ENCODE data around the gene CLDN7.

CLDN7 gene

GRCh38 chr17:7235693-7236665 lies 26.3 kb downstream of the CLDN7 start:
- DNase-seq = peak; percentile 55 to 67 (median 57)

DNA sequence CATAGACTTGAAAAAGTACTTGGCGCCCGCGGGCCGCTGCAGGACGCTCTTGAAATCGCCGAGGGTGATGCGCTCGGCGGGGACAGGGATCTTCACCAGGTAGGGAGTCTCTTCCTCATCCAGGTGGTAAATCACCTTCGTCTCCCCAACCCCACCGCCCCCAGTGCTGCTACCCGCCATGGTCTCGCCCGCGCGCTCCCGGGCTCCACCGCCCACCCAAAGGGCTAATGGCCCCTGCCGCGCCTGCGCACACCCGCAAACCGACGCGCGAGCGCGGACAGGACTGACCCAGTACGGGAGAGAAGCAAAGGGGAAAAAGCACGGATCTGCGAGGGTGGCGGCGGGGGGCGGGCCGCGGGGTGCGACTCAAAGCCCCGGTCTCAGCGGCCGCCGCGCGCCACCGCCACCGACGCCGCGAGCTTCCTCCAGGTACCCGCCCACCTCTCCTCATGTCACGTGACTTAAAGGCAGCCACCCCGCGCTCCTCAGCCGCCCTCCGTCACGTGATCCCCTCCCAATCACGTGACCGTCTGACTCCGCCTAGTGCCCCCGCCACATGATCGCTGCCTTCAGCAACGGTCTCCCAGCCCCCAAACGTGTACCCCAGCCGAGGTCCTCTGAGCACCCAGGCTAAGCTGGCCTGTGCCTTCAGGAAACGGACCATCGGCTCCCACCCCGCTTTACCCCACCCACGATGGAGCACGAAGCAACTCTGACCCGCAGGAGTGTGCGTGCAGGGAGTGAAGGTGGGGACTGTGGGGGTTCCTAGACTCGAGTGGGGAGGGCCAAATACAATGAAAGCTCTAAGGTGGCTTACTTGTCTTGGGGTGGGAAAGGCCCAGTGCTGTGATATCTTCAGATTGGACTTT lies 28.0 kb downstream of the CLDN7 start, which contains the start of gene DVL2:
DVL2 (minus strand) TSS at position 435 of the 869 bp plus-strand sequence; CDS start at position 180, 255 bp downstream.
- peak; percentile 94 to 96 (median 96) for DNase-seq

DNA sequence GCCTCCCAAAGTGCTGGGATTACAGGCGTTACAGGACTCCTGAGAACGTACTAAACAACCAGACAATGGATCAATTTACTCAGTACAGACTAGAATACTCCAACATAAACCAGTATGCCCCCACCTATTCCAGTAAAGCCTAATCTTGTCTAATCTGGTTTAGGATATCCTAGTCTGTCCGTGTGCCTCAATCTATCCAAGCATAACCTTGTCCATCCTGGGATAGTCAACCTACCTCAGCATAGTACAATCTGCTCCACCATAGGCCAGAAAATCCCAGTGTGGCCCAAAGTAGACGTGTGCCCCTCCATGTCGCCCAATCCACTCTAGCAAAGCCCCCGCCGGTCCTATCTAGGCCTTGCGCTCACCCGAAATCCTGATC lies 28.6 kb downstream of the CLDN7 start:
- no peak for DNase-seq

GRCh38 chr17:7232114-7232513 lies 30.2 kb downstream of the CLDN7 start:
- DNase-seq = no peak

- DNase-seq = no peak
These were observed 32.8 kb downstream of the CLDN7 start for GRCh38 chr17:7229504-7229903.

GRCh38 chr17:7228920-7229319 lies 33.4 kb downstream of the CLDN7 start:
- no peak for DNase-seq

DNA sequence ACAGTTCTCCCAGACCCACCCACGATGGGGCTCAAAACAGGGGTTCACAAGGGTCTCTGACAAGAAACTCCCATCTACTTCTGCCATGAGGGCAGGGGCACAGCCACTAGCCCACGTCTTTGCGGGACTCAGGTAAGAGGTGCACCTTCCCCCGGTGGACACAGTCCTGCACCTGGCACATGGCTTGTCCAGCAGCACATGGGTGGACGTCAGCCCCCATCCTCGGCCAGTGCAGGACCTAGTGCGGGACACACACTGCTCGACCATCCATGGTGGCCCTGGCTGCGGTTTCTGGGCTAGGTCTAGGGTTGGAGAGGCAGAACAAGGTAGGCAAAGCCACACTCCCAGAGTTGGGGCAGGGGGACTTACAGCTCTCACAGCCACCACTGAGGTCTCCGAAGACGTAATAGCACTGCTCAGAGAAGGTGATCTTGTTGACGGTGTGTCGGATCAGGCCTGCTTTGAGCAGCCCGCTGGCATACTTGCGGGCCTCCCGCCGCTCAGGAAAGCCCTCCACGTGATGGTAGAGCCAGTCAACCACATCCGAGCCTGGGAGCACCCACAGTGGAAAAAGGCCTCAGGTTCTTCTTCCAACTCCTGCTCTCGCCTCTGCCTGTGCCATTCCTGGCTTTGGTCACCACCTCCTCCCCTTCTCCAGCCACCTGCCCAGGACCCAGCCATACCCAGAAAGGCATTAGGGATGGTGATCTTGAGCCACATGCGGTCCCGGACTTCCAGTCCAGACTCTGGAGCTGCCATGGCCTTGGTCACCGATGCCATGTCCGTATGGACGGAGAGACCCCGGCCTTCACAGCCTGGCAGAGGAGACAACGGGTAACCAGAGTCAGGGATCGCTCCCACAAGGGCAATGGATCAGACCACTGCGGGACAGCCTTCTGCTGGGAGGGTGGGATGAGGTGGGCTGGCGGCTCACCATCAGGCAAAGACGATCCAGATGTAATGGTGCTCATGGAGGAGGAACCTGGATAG lies 35.3 kb downstream of the CLDN7 start:
- DNase-seq = no peak

GRCh38 chr17:7225711-7226331 lies 36.5 kb downstream of the CLDN7 start:
- DNase-seq = no peak

DNA sequence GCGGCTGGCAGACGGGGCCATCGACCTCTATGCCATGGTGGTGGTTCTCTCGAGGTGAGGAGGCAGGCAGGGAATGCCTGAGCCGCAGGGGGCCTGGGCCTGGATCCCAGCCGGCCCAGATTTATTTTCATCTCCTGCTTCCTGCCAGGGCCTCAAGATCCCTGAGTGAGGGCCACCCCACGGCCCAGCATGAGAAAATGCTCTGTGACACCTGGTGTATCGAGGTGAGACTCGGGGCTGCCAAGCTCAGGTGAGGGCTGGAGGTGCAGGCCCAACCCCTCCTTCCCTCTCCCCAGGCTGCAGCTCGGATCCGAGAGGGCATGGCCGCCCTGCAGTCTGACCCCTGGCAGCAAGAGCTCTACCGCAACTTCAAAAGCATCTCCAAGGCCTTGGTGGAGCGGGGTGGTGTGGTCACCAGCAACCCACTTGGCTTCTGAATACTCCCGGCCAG lies 37.6 kb downstream of the CLDN7 start:
- DNase-seq = no peak

DNA sequence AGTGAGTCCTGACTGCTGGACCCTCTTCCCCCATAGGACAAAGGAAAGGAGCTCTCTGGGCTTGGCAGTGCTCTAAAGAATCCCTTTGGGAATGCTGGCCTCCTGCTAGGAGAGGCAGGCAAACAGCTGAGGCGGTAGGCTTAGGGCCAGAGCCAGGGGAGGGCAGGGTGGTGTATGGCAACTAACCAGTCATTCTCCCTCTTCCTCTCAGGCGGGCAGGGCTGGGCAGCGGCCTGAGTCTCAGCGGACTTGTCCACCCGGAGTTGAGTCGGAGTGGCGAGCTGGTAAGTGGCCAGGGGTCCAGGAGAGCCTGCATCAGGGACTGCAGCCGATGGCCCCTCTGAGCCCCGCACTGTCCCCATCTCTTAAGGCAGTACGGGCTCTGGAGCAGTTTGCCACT lies 38.2 kb downstream of the CLDN7 start:
- DNase-seq = no peak

- DNase-seq = no peak
These were observed 38.9 kb downstream of the CLDN7 start for GRCh38 chr17:7223375-7223774.

- no peak for DNase-seq
These were observed 39.3 kb downstream of the CLDN7 start for GRCh38 chr17:7222972-7223292.

DNA sequence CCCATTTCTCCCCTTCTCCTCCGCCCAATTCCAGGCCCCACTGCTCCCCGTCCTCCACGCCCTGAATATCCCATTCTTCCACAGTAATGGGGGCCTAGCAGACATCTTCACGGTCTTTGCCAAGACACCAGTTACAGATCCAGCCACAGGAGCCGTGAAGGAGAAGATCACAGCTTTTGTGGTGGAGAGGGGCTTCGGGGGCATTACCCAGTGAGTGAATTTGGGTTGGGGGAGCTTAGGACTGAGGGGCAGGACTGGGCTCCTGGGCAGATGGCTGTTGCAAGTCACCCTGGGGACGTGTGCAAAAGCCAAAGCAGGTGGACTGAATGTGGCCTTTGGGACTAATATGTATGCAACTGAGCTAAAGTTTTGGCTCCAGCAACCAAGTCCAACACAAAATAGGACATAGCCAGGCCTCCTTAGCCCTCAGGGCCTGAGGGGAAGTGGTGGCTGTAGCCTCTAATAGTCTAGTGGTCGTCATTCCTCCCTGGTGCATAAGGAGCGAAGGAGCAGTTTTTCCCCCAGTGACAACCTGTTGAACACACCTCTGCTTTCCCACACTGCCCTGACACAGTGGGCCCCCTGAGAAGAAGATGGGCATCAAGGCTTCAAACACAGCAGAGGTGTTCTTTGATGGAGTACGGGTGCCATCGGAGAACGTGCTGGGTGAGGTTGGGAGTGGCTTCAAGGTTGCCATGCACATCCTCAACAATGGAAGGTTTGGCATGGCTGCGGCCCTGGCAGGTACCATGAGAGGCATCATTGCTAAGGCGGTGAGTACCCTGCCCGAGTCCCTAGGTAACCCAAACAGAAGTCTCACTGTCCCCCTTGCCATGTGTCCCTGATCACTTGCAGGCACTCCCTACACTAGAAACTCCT lies 39.9 kb downstream of the CLDN7 start:
- no peak for DNase-seq

DNA sequence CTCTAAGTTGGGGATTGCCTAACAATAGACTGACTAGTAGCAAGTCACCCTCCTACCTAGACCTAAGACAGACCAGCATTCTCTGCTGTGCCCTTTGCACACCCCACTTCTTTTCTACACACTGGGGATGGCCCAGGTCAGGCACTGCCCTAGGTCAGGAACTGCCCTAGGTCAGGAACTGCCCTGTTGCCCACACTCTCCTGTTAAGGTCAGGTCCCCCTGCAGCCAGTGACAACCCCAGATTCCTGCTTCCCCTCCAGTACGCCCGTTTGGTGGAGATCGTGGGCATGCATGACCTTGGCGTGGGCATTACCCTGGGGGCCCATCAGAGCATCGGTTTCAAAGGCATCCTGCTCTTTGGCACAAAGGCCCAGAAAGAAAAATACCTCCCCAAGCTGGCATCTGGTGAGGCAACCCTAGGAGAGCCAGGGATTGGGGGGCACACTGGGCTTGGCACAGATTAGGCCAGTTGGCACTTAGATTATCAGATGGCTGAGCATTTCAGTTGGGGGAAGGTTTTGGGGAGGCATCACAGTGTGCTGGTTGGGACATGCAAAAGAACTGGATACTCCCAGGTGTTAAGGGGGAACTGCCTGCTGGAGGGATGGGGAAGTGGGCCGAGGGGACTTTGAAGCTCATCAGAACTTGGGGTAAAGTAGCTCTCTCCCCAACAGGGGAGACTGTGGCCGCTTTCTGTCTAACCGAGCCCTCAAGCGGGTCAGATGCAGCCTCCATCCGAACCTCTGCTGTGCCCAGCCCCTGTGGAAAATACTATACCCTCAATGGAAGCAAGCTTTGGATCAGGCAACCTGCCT lies 40.8 kb downstream of the CLDN7 start:
- DNase-seq = no peak

- DNase-seq = peak; percentile 62 to 80 (median 69)
These were observed 41.5 kb downstream of the CLDN7 start for GRCh38 chr17:7220593-7221277.

GRCh38 chr17:7219812-7220592 lies 42.3 kb downstream of the CLDN7 start, which contains the start of the genes ACADVL and DLG4:
Gene ACADVL (plus strand): TSS chr17:7219938. CDS start chr17:7219985, 47 bp downstream.
Gene DLG4 (minus strand): TSS chr17:7219836.
- peak; percentile 93 to 96 (median 95) for DNase-seq

GRCh38 chr17:7219229-7219811 lies 43.0 kb downstream of the CLDN7 start:
- peak in 1 of 3 donors; percentile 22 for DNase-seq

DNA sequence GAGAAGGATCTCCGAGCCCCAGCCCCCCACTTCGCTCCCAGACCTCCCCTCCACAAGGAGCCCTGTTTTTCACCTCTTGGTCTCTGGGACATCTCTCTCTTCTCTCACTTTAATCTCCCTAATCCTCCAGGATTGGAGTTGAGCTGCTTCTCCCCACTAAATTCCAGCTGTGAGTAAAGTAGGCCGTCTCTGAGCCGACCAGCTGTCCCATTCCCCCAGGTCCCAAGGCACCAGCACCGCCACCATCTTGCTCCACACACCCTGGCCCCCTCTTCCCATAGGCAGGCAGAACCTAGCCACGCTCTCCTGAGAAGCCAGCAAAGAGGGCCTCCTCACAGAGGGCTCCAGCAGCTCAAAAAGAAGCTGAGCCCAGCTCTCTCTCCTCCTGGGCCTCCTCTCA lies 43.5 kb downstream of the CLDN7 start:
- DNase-seq = no peak
